GM19328 (cell line): ENCODE results near the gene MTMR6.

Experiments used
- ATAC-seq: cut with Tn5 transposase; IDR thresholded peaks from one replicate; pipeline ENCODE4 v1.9.1; 2021; ENCODE audit warnings: mild to moderate bottlenecking, moderate library complexity; ENCODE audit not compliant: unreplicated experiment

The MTMR6 gene

DNA sequence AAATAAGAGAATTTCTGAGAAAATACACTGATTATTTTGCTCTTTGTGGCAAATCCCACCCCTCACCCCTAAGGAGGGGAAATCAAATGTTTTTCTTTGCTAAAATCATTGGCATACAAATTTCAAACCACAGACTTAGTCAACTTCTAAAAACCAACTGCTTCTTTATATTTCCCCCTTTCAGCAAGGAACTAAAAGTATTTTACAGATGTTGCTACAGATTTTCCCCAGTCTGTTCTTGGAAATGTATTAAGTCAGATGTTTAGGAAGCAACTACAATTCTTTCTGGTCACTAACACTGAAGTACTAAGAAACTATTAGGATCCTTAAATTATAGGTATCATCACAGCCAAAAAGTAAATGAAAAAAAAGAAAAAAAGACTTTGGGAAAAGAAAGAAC lies 6.9 kb downstream of the MTMR6 start:
- no peak for ATAC-seq

DNA sequence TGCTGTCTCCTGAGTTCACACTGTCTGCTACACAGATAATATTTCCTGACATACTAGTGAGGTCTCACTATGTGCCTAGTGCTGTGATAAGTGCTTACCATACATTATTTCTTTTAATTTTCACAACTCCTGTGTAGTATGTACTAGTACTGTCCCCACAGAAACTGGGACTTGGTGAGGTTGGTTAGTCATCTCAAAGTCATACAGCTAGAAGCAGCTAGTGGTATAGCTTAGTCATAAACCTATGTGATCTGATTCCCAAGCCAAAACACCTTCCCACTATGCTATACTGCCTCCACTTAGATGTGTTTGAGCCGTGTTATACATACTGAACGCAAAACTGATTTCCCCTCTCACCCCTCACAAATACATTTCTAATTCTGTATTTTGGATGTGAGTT lies 10.5 kb downstream of the MTMR6 start:
- ATAC-seq = no peak

DNA sequence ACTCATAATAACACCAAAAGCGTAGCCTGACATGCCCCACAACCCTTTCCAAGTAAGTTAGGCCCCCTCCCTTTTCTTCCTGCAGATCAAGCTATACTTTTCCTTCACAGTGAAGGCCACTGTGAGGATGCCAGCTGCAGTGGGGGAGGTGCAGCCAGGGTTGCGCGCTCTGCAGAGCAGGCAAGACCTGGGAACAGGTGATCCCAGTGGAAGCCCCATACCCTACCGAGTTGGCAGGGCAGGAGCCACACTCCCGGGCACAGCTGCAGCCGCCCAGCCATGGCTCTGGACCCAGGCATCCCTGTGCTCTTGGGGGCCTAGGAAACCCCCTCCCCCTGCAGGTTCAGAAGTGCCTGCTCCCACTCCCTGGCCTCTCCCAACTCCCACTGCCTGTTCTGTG lies 18.7 kb downstream of the MTMR6 start:
- no peak for ATAC-seq

DNA sequence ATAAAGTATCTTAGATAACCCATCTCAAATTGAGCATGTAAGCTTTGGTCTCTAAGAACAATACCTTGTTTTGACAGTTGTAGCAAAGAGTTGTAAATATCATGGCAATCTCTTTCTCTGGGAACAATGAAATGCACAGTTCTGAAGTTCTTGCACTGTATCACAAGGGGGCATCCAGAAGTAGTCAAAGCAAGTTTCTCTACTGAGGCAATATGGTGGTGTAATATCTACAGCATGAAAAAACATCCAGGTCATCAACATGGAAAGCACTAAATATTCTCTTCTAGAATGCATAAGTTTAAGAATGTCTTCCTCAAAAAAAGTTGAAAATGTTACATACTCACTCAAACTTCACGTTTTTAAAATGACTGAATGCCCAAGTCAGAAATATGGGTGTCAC lies 19.6 kb downstream of the MTMR6 start:
- ATAC-seq = no peak

DNA sequence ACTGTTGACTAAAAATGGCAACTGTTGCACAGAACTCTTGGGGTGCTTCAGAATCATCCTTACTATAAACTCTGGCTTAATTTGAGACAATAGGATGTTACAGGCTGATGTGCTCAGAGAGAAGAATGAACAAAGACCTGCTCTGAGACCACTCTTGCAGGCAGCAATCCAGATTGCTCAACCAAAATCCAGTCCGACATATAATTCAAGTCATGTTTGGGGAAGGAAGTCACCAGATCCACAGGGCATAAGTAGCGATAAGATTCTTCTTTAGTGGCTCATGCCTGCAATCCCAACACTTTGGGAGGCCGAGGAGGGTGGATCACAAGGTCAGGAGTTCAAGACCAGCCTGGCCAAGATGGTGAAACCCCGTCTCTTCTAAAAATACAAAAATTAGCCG lies 20.6 kb downstream of the MTMR6 start:
- ATAC-seq = no peak

DNA sequence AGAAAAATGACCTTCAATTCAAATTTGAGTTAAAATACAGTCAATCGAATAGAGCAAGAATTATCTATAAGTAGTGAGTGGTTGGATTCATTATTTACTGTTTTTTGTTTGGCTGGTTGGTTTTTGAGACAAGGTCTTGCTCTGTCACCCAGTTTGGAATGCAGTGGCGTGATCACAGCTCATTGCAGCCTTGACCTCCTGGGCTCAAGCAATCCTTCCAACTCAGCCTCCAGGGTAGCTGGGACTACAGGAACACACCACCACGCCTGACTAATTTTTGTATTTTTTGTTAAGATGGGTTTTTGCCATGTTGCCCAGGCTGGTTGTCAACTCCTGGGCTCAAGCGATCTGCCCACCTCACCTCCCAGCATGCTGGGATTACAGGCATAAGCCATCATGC lies 25.0 kb downstream of the MTMR6 start:
- no peak for ATAC-seq

DNA sequence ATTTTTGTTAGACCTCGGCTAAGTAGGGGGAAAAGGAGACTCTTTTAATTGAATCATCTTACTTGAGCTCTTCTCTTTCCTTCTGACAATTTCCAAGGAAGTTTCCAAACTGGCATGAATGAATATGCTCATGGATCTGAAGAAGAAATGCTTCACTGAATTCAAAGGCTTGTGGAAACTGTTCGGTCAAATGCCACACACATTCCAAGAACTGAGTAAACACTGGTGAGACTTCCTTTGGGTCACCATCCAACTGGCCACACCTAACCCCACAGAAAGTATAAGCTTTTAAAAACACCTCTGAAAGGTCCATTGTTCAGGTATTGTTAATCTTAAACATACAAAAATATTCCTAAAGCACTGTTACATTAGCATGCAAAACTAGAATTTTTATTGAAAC lies 33.6 kb downstream of the MTMR6 start:
- ATAC-seq = no peak

DNA sequence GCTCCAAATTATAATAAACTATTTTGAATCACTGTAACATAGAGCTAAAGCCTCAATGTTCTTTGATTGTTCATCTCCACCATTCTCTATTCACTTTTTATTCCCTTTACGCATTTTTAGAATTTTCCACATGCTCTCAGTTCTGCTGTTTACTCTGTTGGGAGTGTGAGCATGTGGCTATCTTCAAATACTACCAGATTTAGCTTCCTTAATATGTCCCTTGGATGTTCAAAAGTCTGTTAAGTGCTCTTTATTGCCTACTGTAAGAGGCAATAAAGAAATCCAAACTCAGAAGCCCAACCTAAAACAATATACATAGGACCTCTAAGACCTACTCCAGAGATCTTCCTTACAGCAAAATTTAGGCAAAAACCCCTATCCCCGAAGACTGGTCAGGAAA lies 34.5 kb downstream of the MTMR6 start:
- ATAC-seq = no peak

DNA sequence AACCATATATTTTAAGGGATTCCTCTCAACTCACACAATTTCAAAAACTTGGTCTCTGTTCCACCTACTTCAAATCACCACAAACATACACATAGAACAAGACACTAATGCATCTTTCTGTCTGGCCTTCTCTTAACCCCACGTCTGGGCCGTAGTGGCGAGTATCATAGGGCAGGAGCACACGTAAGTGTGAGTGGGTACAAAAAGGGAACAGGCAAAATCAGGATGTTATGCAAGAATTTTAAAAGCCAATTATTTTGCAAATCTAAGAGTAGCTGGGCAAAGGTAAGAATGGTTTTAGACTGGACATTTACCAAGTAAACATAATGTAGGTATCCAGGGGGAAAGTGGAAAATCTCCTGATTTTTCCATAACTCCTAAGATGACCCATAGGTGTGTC lies 35.1 kb downstream of the MTMR6 start:
- ATAC-seq = no peak

DNA sequence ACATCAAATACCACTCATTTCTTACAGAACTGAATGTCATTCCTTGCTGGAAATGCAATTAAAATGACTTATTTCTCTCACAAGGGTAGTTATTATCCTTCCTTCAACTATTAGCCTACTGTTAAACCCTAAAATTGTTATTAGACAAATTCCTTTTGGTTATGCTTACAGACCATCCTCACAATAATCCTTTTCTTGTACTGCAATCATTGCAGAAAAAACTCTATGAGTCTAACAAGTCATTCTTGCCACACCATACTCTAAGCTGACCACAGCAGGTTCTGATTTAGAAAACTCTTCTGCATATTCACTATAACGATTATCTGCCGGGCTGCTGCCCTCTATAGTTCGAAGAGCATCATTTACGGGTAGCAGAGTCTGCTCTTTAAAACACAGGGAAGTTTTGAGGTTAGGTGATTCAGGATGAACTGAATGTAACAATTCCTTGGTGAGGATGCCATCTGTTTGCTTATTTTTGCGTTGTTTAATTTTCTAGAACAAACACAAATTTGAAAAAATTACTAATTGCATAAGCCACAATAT lies 38.2 kb downstream of the MTMR6 start:
- no peak for ATAC-seq

DNA sequence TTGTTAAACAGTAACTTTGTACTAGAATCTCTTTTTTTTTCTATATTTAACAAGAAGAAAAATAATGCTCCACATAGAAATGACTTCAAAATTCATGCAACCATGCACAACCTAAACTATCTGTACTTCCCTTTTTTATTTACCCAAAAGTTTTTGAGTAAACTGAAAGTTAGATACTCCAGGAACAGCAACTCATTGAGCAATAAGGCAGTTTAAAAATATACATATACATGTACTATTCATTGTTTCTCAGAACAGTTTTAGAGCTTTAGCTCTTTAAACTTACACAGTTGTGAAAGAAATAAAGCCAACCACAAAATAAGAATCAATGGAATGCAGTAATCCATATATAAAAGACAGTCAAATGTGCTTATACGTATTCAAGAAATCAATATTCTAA lies 39.2 kb downstream of the MTMR6 start:
- no peak for ATAC-seq

DNA sequence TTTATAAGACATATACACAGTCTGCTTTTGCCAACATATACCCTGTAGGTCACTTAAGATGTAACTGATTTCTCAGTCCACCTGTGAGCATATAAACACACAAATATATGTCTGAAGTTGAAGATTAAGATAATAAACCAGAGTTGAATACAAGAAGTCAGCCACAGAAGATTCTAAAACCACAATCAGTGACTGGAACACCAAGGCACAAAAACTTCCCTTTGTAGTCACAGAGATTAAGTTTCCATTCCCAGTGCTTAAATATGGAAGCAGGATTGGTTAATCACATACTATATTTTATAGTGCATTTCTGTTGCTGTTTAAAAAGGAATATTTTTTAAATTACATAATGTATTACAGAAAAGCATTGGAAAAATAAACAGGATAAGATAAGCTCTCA lies 39.9 kb downstream of the MTMR6 start:
- no peak for ATAC-seq

DNA sequence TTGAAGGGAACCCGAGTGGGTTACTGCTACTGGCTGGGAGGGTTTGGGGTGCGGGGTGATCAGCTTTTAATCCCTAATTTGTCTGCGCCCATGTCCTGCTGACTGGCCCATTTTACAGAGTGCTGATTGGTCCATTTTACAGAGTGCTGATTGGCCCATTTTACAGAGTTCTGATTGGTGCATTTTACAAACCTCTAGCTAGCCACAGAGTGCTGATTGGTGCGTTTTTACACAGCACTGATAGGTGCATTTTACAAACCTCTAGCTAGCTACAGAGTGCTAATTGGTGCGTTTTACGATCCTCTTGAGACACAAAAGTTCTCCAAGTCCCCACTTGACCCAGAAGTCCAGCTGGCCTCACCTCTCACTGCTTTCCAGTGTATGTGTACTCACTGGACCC lies 43.2 kb downstream of the MTMR6 start:
- no peak for ATAC-seq

DNA sequence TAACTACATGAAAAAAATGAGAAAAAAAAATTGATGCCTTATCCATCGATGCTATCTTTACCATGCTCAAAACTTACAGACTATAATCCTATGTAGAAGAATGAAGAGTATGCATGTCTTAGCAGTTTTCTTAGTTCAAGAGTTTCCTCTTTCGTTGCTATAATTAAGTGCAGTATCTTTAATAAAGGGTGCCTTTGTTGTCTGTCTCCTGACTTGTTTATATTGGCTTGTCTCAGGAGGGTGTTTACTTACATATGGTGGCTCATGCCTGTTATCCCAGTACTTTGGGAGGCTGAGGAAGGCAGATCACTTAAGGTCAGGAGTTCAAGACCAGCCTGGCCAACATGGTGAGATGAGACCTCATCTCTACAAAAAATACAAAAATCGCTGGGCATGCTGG lies 44.3 kb downstream of the MTMR6 start:
- ATAC-seq = no peak

DNA sequence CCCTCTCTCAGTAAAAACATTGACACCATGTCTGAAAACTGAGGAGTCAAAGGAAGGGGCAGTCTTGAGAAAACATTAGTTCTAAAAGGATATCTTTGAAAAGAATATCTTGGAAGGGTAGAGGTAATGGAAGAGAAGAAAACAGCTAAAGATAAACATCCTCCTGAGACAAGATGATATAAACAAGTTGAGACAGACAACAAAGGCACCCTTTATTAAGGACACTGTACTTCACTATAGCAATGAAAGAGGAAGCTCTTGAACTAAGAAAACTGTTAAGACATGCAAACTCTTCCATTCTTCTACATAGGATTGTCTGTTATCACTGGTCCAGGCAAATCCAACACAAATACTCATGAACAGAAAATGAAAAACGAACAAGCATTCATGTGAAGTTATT lies 46.3 kb downstream of the MTMR6 start:
- no peak for ATAC-seq

DNA sequence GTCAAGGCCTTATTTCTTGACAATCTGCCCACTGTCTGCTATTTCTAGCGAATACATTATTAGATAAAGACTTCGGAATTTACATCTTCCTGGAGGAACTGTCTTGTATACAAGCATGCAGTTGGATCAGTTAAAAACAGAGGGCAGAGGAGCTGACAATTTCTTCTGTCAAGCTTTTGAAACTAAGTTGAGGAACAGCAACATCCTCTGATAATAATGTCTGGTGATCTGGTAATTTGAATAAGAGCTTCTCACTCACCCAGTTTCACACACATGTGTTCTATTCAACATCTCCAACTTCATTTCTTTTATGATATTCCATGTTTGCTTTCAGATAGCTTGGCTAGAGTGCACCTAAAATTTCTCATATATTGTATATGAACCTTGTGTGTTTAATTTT lies 50.2 kb downstream of the MTMR6 start:
- ATAC-seq = no peak

DNA sequence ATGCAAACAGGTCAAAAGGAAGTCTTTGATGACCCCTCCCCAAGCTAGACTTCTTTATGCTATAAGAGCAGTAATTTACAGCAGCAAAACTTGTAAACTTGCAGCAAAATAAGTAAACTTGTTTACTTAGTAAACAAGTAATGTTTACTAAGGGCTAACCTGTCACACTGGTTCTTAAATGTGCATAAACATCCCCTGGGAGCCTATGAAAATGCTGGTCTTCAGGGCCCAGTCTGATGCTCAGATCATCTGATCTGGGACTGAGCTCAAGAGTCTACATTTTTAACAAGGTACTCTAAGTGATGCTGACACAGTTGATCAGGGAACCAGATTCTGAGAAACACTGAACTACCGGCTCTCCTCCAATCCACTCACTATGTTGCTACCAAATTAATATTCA lies 53.4 kb downstream of the MTMR6 start:
- ATAC-seq = no peak

DNA sequence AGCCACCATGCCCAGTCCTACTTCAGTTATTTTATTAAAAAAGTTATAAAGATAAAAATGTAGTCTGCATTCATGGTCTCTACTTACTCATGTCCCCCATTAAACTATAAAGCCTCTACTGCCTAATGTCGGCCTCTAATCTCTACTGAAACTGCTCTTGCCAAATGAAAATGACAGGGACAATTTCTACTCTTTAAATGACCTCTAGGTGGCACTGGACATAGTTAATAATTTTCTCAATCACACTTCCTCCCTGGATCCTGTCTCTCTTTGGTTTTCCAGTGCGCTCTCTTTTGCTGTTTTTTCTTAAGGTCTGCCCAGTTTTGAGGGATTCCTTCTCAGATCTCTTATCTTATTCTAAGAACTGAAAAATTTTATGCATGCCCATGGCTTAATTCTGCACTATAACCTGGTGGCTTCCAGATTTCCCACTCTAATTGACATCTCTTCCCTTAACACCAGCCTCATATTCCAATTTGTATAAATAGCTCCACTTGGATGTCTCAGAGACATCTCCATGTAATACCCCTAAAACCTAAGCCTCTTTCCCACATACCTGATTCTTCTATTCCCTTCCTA lies 54.3 kb downstream of the MTMR6 start:
- ATAC-seq = no peak

DNA sequence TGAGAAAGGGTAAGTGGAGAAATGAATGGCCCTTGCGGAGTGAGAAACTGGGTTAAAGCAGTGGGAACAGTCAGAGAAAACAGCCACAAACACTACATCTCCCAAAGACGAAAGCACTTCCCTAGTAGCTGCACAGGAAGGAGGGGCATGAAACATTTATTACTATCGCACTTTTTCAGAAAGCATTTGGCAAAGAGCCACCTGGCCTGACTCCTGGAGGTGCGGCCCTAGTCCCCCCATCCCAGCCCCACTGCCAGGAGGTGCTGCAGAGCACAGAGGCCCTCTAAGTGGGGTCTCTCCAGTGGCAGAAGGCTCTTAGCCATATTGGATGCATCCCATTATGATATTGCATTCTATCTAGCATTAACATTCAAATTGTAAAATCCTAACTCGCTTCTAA lies 55.8 kb downstream of the MTMR6 start:
- no peak for ATAC-seq

DNA sequence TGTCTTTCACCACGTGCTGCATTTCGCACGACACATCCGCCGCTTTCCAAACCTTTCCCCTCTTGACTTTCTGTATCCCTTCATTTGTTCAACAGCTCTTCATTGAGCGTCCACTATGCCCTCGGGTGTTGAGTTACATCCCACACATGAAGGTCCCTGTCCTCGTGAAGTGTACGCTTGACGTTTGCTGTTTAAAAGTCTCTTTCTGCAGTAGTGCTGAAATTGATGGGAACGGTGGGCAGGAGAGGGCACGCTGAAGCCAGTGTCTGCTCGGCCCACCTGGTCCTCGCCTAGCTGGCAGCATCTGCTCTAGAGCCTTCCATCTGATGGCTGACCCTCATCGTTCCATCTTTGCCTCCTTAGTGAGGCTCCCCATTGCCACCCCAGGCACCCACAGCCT lies 59.6 kb downstream of the MTMR6 start:
- no peak for ATAC-seq

DNA sequence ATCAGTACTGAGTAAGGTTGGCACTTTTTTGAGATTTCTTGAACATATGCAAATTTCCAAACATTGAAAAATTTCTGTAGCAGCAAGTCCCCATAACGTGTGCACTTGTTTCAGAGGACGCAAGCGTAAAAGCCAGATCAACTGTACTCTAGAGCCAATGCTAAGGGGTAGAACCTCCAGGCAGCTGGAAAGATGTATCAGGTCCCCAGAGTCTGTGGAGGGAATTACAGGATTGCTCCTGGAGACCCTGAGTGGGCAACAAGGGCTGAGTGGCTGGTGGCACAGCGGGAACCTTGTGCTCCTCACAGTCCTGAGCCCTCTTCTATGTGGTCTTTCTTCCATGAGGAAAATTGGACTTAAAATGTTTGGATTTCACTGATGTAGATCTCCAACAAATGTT lies 61.3 kb downstream of the MTMR6 start:
- no peak for ATAC-seq

DNA sequence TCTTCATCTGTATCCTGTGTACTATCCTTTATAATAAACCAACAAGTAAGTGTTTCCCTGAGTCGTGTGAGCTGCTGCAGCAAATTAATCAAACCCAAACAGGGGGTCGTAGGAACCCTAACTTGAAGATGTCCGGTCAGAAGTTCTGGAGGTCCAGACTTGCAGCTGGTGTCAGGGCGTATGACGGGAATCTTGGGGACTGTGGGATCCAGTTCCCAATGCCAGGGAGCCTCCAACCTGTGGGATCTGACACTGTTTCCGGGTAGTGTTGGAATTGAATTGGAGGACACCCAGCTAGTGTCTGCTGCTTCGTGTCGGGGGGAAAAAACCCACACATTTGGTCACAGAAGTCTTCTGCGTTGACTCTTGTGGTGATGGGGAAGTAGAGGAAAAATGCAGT lies 63.1 kb downstream of the MTMR6 start:
- ATAC-seq = no peak

DNA sequence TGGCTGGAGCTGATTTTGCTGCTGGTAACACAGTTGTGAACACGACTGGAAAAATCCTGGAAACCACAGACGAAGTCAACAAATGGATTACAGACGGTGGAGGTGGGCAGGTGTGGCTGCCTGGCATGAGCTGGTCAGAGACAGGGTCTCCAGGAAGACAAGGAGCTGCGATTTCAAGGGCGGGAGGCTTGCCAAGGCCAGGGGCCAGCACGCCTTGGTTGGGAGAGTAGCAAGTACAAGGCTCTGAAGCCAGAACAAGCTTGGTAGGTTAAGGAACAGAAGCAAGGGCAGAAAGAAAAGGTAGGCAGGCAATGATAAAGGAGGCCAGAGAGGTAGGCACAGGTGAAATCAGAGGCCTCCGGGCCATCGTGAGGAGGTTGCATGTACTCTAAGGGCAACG lies 64.5 kb downstream of the MTMR6 start:
- no peak for ATAC-seq

DNA sequence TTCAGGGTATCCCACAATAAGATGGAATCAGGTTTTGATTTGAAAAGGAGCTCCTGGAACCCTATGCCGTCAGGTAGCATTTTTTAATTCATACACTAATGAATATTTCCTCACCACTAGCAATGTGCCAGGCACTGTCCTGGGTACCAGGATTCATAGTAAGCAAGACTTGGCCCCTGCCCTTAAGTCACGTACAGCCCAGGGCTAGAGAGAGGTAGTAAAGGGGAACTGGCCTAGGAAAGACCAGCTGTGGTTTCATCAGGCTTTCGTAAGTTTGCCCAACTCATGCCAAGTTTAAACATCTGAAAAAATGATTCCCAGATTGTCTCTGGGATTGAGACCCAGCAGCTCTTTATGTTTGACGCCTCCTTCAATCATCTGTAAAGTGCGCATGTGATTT lies 69.3 kb downstream of the MTMR6 start:
- ATAC-seq = no peak
